ENCODE results near the gene SUSD6. TPM values are rescaled to one million over a fixed set of nuclear protein-coding genes. Genes with fewer than 3 reads are reported as not detected.

Gene SUSD6
- total RNA-seq, 3 donors from 2014 or later (not counting 1 experiment from before 2014, with no cell fraction given) = 119 to 144 (median 140) TPM

DNA sequence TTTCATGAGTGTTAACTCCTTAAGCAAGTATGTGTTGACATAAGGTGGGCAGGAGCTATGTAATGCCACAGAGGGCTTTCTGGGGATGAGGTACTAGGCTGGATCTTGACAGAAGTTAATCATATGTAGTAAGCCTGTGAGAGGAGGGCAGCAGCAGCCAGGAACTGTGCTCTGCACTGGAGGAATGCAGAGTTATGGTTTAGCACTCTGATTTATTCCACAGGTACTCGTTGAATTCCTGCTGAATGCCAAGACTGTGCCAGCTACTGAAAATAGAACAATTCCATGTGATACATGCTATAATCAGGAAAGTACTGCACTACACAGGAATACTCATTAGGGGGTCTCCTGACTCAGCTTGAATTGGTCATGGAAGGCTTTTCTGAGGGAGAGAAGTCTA, 58.7 kb downstream of the SUSD6 start:
- Histone ChIP-seq H3K4me3 (ENCODE audit: low read length) (no peak overlapping the region), H3K4me1 (ENCODE audit: control insufficient read depth, insufficient read depth, low read length) (peaks cover 52% of the 10 kb centered on the region), H3K36me3 (ENCODE audit: control insufficient read depth, insufficient read depth, low read length) (no peaks in the 10 kb centered on the region), H3K9me3 (ENCODE audit: control insufficient read depth, insufficient read depth, low read length) (no peaks in the 10 kb centered on the region), H3K27ac (ENCODE audit: low read length) (no peak overlapping the region), H3K27me3 (ENCODE audit: control insufficient read depth, insufficient read depth, low read length) (no peaks in the 10 kb centered on the region)
- Mint-ChIP-seq H3K27me3 (ENCODE audit: low read depth in 2 of 2) (no peaks in the 10 kb centered on the region), H3K27ac (peak overlapping the region; percentile 2 to 88), H3K4me3 (no peak overlapping the region), H3K9me3 (no peaks in the 10 kb centered on the region), H3K4me1 (peaks cover 93% of the 10 kb centered on the region in 2 donors), H3K36me3 (no peaks in the 10 kb centered on the region)
- intact Hi-C loops (cut with micrococcal nuclease) = loop anchor here (2.0 kb wide), 1 partner anchor 13 kb away; no protein-coding TSS in a partner anchor
- TF ChIP-seq, protein P1, sequence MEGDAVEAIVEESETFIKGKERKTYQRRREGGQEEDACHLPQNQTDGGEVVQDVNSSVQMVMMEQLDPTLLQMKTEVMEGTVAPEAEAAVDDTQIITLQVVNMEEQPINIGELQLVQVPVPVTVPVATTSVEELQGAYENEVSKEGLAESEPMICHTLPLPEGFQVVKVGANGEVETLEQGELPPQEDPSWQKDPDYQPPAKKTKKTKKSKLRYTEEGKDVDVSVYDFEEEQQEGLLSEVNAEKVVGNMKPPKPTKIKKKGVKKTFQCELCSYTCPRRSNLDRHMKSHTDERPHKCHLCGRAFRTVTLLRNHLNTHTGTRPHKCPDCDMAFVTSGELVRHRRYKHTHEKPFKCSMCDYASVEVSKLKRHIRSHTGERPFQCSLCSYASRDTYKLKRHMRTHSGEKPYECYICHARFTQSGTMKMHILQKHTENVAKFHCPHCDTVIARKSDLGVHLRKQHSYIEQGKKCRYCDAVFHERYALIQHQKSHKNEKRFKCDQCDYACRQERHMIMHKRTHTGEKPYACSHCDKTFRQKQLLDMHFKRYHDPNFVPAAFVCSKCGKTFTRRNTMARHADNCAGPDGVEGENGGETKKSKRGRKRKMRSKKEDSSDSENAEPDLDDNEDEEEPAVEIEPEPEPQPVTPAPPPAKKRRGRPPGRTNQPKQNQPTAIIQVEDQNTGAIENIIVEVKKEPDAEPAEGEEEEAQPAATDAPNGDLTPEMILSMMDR (IDR thresholded peaks at IDR 0.05) = no peak
- 96% methylated on average over 1 of the region's 1 CpG for WGBS (ENCODE audit: insufficient coverage)
- DNase-seq = no peak
- ATAC-seq = no peak

DNA sequence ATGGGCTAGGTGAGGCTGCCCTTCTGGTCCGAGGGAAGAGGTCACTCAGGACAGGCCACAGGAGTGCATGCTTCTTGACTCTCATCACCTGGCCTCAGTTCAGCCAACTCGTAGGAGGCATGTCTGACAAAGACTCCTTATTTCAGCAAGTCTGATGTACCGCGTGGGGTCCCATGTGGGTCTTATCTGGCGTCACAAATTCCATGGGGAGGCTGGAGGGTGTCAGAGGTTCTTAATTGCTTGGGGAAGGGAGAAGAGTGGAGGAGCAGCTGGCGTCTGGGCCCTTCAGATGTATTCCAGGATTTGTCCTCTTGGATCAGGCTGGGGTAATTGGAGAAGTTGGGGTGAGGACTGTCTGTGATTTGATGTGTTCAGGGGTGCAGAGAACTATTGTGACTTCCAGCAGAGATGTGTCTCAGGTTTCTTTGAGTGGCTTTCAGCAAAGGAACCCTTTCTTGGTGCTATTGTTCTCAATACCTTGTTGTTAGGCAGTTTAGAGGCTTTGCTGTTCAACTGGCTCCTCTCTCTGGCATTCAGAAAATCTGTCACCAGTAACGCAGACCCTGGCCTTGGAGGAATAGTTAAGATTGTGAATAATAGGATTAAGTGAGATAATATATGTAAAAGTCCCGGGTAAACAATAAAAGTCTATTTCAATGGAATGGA, 60.1 kb downstream of the SUSD6 start:
- Histone ChIP-seq H3K9me3 (ENCODE audit: control insufficient read depth, insufficient read depth, low read length) (no peaks in the 10 kb centered on the region), H3K27me3 (ENCODE audit: control insufficient read depth, insufficient read depth, low read length) (no peaks in the 10 kb centered on the region), H3K4me3 (ENCODE audit: low read length) (no peak overlapping the region), H3K27ac (ENCODE audit: low read length) (no peak overlapping the region), H3K4me1 (ENCODE audit: control insufficient read depth, insufficient read depth, low read length) (peaks cover 58% of the 10 kb centered on the region), H3K36me3 (ENCODE audit: control insufficient read depth, insufficient read depth, low read length) (no peaks in the 10 kb centered on the region)
- DNase-seq (no peak), ATAC-seq (no peak)
- Mint-ChIP-seq H3K4me3 (no peak overlapping the region), H3K4me1 (peaks cover 92 to 93% of the 10 kb centered on the region in 2 donors), H3K27me3 (ENCODE audit: low read depth in 2 of 2) (no peaks in the 10 kb centered on the region), H3K36me3 (no peaks in the 10 kb centered on the region), H3K9me3 (no peaks in the 10 kb centered on the region), H3K27ac (peak overlapping the region; percentile 20 to 88)
- intact Hi-C loops (cut with micrococcal nuclease) = loop anchor here (2.0 kb wide), 1 partner anchor 15 kb away; no protein-coding TSS in a partner anchor
- WGBS (ENCODE audit: insufficient coverage) = 85% methylated on average over 7 of the region's 8 CpGs
- TF ChIP-seq, protein P1 (IDR thresholded peaks at IDR 0.05) = no peak

DNA sequence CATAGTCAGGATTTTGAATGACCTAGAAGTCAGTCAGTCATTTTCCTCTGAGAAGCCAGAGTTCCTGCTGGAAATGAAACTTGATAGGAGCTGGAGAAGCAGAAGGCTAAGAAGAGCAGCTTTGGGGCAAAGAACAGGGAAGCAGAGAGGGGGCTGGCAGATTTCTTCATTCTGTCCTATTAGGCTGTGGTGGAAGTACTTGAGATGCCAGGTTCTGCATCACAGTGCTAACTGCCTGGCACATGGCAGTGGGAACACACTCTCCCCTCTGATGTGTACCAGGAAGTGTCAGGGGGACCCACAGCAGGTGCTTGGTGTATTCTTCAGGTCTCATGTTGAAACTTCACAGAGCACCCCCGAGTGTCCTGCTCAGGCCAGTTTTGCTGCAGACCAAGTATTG, 61.0 kb downstream of the SUSD6 start:
- Histone ChIP-seq H3K4me3 (ENCODE audit: low read length) (no peak overlapping the region), H3K27me3 (ENCODE audit: control insufficient read depth, insufficient read depth, low read length) (no peaks in the 10 kb centered on the region), H3K27ac (ENCODE audit: low read length) (no peak overlapping the region), H3K4me1 (ENCODE audit: control insufficient read depth, insufficient read depth, low read length) (peaks cover 53% of the 10 kb centered on the region), H3K36me3 (ENCODE audit: control insufficient read depth, insufficient read depth, low read length) (no peaks in the 10 kb centered on the region), H3K9me3 (ENCODE audit: control insufficient read depth, insufficient read depth, low read length) (no peaks in the 10 kb centered on the region)
- Mint-ChIP-seq H3K4me3 (peak overlapping the region; percentile 29), H3K9me3 (no peaks in the 10 kb centered on the region), H3K27ac (peak overlapping the region; percentile 88), H3K36me3 (no peaks in the 10 kb centered on the region), H3K27me3 (ENCODE audit: low read depth in 2 of 2) (no peaks in the 10 kb centered on the region), H3K4me1 (peaks cover 91% of the 10 kb centered on the region in 2 donors)
- ATAC-seq = peak in 1 of 3 donors; percentile 32
- 55% methylated on average over 1 of the region's 1 CpG for WGBS (ENCODE audit: insufficient coverage)
- DNase-seq = no peak
- TF ChIP-seq, protein P1 (IDR thresholded peaks at IDR 0.05) = no peak
- intact Hi-C loops (cut with micrococcal nuclease) = no loop called here

DNA sequence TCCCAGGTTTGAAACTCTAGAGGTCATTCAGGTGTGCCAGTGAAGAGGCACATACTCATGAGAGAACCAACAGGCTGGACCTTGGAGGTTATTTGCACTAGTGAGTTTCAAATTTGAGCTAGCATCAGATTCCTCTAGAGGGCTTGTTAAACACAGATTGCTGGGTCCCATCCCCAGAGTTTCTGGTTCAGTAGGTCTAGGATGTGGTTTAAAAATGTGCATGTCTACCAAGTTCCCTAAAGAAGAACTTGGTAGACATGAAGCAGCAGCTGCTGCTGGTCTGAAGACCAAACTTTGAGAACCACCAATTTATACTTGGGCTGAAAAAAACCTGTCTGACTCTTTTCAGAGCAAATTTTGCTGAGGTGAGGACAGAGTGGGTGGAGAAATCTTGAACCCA, 61.7 kb downstream of the SUSD6 start:
- peak in 1 of 2 donors; percentile 39 for DNase-seq
- no peaks in the 10 kb centered on the region for H3K27me3 ChIP-seq (ENCODE audit: control insufficient read depth, insufficient read depth, low read length)

More for the DNA sequence above, 61.7 kb downstream of the SUSD6 start:
- intact Hi-C loops (cut with micrococcal nuclease) = no loop called here
- H3K27ac Mint-ChIP-seq = peak overlapping the region; percentile 88
- no peak overlapping the region for H3K4me3 ChIP-seq (ENCODE audit: low read length)
- no peaks in the 10 kb centered on the region for H3K36me3 ChIP-seq (ENCODE audit: control insufficient read depth, insufficient read depth, low read length)
- peaks cover 45% of the 10 kb centered on the region for H3K4me1 ChIP-seq (ENCODE audit: control insufficient read depth, insufficient read depth, low read length)
- no peaks in the 10 kb centered on the region for H3K9me3 ChIP-seq (ENCODE audit: control insufficient read depth, insufficient read depth, low read length)
- TF ChIP-seq, protein P1 (IDR thresholded peaks at IDR 0.05) = no peak
- H3K9me3 Mint-ChIP-seq = no peaks in the 10 kb centered on the region
- H3K4me3 Mint-ChIP-seq = peak overlapping the region; percentile 72
- H3K27me3 Mint-ChIP-seq (ENCODE audit: low read depth in 2 of 2) = no peaks in the 10 kb centered on the region
- H3K27ac ChIP-seq (ENCODE audit: low read length) = peak overlapping the region; percentile 4
- H3K36me3 Mint-ChIP-seq = no peaks in the 10 kb centered on the region
- H3K4me1 Mint-ChIP-seq = peaks cover 83 to 86% of the 10 kb centered on the region in 2 donors
- peak; percentile 68 to 81 (median 80) for ATAC-seq
